Measurements from ENCODE around the gene ARG2. TPM values are rescaled to one million over a fixed set of nuclear protein-coding genes. Genes with fewer than 3 reads are reported as not detected.

The ARG2 gene
- total and polyA plus RNA-seq, 9 of the 15 experiments (the other 6 are each of a cell fraction or from before 2014, with no cell fraction given) = 6.2 to 75.0 (median 17.8) TPM

DNA sequence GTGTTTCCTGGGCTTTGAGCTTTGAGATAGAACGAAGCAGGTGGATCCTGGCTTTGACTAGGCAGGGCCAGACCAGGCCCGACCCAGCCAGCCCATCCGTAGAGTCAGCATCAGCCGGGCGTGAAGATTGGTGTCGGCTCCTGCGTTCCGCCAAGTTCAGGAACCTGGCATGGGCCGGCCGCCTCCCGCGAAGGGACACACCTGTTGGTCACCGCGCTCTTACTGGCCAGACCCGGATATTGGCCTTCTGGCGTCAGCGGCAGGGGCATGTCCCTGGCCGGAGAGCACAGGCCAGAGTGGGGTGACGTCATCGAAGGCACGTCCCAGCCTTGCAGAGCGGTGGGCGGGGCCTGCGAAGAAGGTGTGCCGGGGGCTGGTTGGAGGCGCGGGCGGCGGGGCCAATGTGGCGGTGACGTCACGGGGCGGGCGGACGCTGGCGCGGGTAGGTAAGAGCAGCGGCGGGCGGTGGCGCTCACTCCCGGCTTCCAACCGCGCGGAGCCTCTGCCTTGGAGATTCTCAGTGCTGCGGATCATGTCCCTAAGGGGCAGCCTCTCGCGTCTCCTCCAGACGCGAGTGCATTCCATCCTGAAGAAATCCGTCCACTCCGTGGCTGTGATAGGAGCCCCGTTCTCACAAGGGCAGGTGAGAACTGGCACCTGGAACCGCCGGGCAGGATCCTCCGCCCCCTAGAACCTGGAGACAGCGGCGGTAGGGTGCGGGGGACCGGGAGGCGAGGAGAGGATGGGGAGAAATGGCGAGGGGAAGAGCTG, at the start of gene ARG2 (continued):
- TF ChIP-seq, protein P1, sequence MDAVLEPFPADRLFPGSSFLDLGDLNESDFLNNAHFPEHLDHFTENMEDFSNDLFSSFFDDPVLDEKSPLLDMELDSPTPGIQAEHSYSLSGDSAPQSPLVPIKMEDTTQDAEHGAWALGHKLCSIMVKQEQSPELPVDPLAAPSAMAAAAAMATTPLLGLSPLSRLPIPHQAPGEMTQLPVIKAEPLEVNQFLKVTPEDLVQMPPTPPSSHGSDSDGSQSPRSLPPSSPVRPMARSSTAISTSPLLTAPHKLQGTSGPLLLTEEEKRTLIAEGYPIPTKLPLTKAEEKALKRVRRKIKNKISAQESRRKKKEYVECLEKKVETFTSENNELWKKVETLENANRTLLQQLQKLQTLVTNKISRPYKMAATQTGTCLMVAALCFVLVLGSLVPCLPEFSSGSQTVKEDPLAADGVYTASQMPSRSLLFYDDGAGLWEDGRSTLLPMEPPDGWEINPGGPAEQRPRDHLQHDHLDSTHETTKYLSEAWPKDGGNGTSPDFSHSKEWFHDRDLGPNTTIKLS (IDR thresholded peaks at IDR 0.05; ENCODE audit: borderline replicate concordance, low read depth) = no peak
- TF ChIP-seq MEF2D (tag; conservative IDR thresholded peaks at IDR 0.05; ENCODE audit: low read depth) (no peak), COPS2 (conservative IDR thresholded peaks at IDR 0.05) (no peak), ZNF444 (CRISPR knock-in tag; IDR thresholded peaks at IDR 0.05) (no peak), BCOR (IDR thresholded peaks at IDR 0.05) (no peak), SIN3B (IDR thresholded peaks at IDR 0.05; ENCODE audit: low read depth) (0 out of 2 replicates have a peak, but pooled peaks have one; percentile 31), NFATC3 (IDR thresholded peaks at IDR 0.05) (no peak), TEAD2 (tag; IDR thresholded peaks at IDR 0.05) (no peak), POLR2B (IDR thresholded peaks at IDR 0.05; ENCODE audit: low read depth, partially characterized antibody) (peak; percentile 63), POLR3G (IDR thresholded peaks at IDR 0.05; ENCODE audit: extremely low read depth, insufficient read length, insufficient replicate concordance) (no peak), TSC22D4 (tag; IDR thresholded peaks at IDR 0.05) (no peak), CSDE1 (IDR thresholded peaks at IDR 0.05) (no peak), MEIS2 (IDR thresholded peaks at IDR 0.05; ENCODE audit: partially characterized antibody) (no peak), CEBPG (CRISPR knock-in tag; IDR thresholded peaks at IDR 0.05) (no peak; the same call in 1 of the 2 replicates), CEBPG (tag; conservative IDR thresholded peaks at IDR 0.05 in 1 of 2, IDR thresholded peaks at IDR 0.05 in 1 of 2) (peak in 1 of 2 experiments; percentile 43; a peak in 1 of 4 replicates), SRF (CRISPR knock-in tag; IDR thresholded peaks at IDR 0.05) (no peak), CBFA2T3 (IDR thresholded peaks at IDR 0.05) (no peak), ZNF121 (CRISPR knock-in tag; conservative IDR thresholded peaks at IDR 0.05) (no peak), SMARCB1 (IDR thresholded peaks at IDR 0.05; ENCODE audit: insufficient read length, low read depth) (no peak), ZNF431 (CRISPR knock-in tag; IDR thresholded peaks at IDR 0.05) (no peak)
- TF ChIP-seq, protein P2, sequence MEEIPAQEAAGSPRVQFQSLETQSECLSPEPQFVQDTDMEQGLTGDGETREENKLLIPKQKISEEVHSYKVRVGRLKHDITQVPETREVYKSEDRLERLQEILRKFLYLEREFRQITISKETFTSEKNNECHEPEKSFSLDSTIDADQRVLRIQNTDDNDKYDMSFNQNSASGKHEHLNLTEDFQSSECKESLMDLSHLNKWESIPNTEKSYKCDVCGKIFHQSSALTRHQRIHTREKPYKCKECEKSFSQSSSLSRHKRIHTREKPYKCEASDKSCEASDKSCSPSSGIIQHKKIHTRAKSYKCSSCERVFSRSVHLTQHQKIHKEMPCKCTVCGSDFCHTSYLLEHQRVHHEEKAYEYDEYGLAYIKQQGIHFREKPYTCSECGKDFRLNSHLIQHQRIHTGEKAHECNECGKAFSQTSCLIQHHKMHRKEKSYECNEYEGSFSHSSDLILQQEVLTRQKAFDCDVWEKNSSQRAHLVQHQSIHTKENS (CRISPR knock-in tag; IDR thresholded peaks at IDR 0.05) = no peak
- TF ChIP-seq, protein P3, sequence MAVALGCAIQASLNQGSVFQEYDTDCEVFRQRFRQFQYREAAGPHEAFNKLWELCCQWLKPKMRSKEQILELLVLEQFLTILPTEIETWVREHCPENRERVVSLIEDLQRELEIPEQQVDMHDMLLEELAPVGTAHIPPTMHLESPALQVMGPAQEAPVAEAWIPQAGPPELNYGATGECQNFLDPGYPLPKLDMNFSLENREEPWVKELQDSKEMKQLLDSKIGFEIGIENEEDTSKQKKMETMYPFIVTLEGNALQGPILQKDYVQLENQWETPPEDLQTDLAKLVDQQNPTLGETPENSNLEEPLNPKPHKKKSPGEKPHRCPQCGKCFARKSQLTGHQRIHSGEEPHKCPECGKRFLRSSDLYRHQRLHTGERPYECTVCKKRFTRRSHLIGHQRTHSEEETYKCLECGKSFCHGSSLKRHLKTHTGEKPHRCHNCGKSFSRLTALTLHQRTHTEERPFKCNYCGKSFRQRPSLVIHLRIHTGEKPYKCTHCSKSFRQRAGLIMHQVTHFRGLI (CRISPR knock-in tag; IDR thresholded peaks at IDR 0.05) = no peak
- TF ChIP-seq, protein P4, sequence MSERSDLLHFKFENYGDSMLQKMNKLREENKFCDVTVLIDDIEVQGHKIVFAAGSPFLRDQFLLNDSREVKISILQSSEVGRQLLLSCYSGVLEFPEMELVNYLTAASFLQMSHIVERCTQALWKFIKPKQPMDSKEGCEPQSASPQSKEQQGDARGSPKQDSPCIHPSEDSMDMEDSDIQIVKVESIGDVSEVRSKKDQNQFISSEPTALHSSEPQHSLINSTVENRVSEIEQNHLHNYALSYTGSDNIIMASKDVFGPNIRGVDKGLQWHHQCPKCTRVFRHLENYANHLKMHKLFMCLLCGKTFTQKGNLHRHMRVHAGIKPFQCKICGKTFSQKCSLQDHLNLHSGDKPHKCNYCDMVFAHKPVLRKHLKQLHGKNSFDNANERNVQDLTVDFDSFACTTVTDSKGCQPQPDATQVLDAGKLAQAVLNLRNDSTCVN (CRISPR knock-in tag; IDR thresholded peaks at IDR 0.05) = no peak
